Measurements from ENCODE around the gene PER1.
A peak's percentile ranks its signal among the peaks of the same experiment; 100 is the strongest.

The PER1 gene

GRCh38 chr17:8133941-8134340 is 18.3 kb downstream of the PER1 start:
- Histone ChIP-seq H3K9me3 (no peaks in the 10 kb centered on the region), H3K36me3 (no peaks in the 10 kb centered on the region), H3K27ac (no peak overlapping the region), H3K27me3 (peaks cover 12% of the 10 kb centered on the region; the same call in 1 of the 2 replicates), H4K20me1 (no peaks in the 10 kb centered on the region), H3K4me3 (no peak overlapping the region), H3K4me2 (no peak overlapping the region), H3K4me1 (peaks cover 12% of the 10 kb centered on the region), H3K9ac (no peak overlapping the region)
- TF ChIP-seq Cebpa-rat (IDR thresholded peaks at IDR 0.05): no peak

DNA sequence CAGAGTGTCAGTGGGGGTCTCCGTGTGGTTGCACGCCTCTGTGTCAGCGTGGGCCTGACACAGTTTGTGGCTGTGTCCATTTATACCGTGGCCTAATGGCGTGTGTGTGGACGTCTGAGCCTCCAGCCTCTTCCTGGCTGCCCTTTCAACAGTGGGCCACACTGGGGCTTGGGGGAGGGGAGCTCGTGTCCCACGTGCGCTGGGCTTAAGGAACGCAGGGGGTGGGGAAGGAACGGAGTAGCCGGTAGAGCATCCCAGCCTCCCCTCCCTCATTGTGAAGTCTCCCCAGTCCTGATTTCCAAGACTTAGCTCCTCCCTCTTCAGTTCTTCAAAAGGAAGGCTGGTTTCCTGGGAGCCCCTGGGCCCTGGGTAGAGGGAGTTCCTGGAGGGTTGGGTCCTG is 18.8 kb downstream of the PER1 start:
- no peak for TF ChIP-seq Cebpa-rat (IDR thresholded peaks at IDR 0.05)
- no peak overlapping the region for H3K9ac ChIP-seq
- H3K4me1 ChIP-seq: peaks cover 12% of the 10 kb centered on the region
- no peak overlapping the region for H3K4me3 ChIP-seq
- H3K36me3 ChIP-seq: no peaks in the 10 kb centered on the region
- H3K27me3 ChIP-seq: peaks cover 18% of the 10 kb centered on the region; the same call in 1 of the 2 replicates
- no peaks in the 10 kb centered on the region for H3K9me3 ChIP-seq
- no peak overlapping the region for H3K27ac ChIP-seq
- no peaks in the 10 kb centered on the region for H4K20me1 ChIP-seq
- no peak overlapping the region for H3K4me2 ChIP-seq

DNA sequence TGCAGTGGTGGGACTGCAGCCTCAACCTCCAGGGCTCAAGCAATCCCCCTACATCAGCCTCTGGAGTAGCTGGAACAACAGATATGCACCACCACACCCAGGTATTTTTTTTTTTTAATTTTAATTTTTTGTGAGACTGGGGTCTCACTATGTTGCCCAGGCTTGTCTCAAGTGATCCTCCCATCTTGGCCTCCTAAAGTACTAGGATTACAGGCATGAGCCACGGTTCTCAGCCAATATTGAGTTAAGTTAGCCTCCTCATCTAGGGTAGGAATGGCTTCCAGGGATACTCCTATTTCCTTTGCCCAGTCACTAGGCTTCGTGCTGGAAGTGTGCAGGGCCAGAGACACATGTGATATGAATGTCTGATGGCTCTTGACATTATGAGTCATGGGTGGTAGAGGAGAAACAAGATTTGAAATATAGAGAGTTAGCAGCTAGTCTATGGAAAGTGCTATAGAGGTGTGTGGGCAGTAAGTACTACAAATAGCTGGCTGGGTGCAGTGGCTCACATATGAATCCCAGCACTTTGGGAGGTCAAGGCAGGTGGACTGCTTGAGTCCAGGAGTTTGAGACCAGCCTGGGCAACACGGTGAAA is 20.3 kb downstream of the PER1 start:
- Histone ChIP-seq H3K36me3 (no peaks in the 10 kb centered on the region), H4K20me1 (no peaks in the 10 kb centered on the region), H3K9ac (no peak overlapping the region), H3K9me3 (no peaks in the 10 kb centered on the region), H3K4me1 (peaks cover 5% of the 10 kb centered on the region), H3K27ac (no peak overlapping the region), H3K4me2 (no peak overlapping the region), H3K27me3 (peaks cover 32% of the 10 kb centered on the region; the same call in 1 of the 2 replicates), H3K4me3 (no peak overlapping the region)
- TF ChIP-seq Cebpa-rat (IDR thresholded peaks at IDR 0.05): no peak

DNA sequence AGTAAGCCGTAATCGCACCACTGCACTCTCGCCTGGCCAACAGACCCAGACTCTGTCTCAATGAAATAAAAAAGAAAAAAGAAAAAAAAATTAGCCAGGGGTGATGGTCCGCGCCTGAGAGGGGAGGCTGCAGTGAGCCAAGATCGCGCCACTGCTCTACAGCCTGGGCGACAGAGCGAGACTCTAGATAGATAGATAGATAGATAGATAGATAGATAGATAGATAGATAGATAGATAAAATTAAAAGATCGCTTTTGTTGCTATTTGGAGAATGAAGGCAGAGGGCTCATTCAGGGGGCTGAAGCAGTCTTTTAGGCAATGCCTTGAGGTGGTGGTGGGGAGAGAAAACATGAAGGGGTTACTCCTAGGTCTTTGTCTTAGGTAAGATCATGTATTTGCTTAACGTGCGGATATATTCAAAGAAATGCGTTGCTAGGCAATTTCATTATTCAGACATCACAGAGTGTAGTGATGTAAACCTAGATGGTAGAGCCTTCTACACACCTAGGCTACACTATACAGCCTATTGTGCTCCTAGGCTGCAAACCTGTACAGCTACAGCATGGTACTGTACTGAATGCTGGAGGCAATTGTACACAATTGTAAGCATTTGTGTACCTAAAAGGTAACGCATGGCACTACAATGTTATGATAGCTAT is 23.9 kb downstream of the PER1 start:
- peaks cover 60% of the 10 kb centered on the region for H3K27me3 ChIP-seq
- no peaks in the 10 kb centered on the region for H3K9me3 ChIP-seq
- no peak overlapping the region for H3K4me2 ChIP-seq
- H3K4me3 ChIP-seq: no peak overlapping the region
- H3K9ac ChIP-seq: no peak overlapping the region
- H3K4me1 ChIP-seq: peaks cover 31% of the 10 kb centered on the region
- peaks cover 22% of the 10 kb centered on the region for H4K20me1 ChIP-seq
- no peak overlapping the region for H3K27ac ChIP-seq
- no peak for TF ChIP-seq Cebpa-rat (IDR thresholded peaks at IDR 0.05)
- H3K36me3 ChIP-seq: no peaks in the 10 kb centered on the region

GRCh38 chr17:8126491-8127066 is 25.6 kb downstream of the PER1 start:
- peaks cover 40% of the 10 kb centered on the region for H3K4me1 ChIP-seq
- H3K36me3 ChIP-seq: no peaks in the 10 kb centered on the region
- H3K27me3 ChIP-seq: peaks cover 77% of the 10 kb centered on the region
- peak overlapping the region; percentile 73 for H3K9ac ChIP-seq
- TF ChIP-seq Cebpa-rat (IDR thresholded peaks at IDR 0.05): no peak
- no peaks in the 10 kb centered on the region for H3K9me3 ChIP-seq
- H3K27ac ChIP-seq: no peak overlapping the region
- H4K20me1 ChIP-seq: peaks cover 39% of the 10 kb centered on the region
- H3K4me3 ChIP-seq: peak overlapping the region; percentile 71
- H3K4me2 ChIP-seq: peak overlapping the region; percentile 95

DNA sequence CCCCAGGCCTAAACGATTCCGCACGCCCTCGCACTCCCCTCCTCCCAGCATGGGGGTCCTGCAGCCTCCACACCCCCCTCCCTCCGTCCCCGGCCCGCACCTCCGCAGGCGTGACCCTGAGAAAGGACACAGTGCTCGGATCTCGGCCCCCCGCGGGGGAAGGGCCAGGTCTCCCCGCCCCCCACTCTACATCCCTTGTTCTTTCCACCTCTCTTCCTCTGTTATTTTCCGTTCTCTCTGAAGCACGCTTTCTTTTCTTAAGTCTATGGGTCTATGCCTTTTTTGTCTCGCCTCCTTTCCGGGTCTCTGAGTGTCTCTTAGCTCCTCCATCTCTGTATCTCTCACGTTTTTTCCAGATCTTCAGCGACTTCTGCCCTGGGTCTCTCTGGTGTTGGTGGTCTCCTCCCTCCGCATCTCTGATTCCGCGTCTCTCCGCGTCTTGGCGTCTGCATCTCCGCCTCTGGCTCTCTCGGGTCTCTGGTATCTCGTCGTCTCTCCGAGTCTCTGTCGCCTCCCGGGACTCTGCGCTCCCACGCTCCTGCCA is 26.2 kb downstream of the PER1 start:
- H3K36me3 ChIP-seq: no peaks in the 10 kb centered on the region
- 0 out of 2 replicates have a peak overlapping the region, but pooled peaks have one; percentile 26 for H3K27ac ChIP-seq
- peak overlapping the region; percentile 71 for H3K4me3 ChIP-seq
- H3K27me3 ChIP-seq: peaks cover 83% of the 10 kb centered on the region
- peaks cover 42% of the 10 kb centered on the region for H3K4me1 ChIP-seq
- peak overlapping the region; percentile 70 for H3K9ac ChIP-seq
- H3K4me2 ChIP-seq: peak overlapping the region; percentile 95
- no peaks in the 10 kb centered on the region for H3K9me3 ChIP-seq
- no peak for TF ChIP-seq Cebpa-rat (IDR thresholded peaks at IDR 0.05)
- H4K20me1 ChIP-seq: peaks cover 42% of the 10 kb centered on the region

DNA sequence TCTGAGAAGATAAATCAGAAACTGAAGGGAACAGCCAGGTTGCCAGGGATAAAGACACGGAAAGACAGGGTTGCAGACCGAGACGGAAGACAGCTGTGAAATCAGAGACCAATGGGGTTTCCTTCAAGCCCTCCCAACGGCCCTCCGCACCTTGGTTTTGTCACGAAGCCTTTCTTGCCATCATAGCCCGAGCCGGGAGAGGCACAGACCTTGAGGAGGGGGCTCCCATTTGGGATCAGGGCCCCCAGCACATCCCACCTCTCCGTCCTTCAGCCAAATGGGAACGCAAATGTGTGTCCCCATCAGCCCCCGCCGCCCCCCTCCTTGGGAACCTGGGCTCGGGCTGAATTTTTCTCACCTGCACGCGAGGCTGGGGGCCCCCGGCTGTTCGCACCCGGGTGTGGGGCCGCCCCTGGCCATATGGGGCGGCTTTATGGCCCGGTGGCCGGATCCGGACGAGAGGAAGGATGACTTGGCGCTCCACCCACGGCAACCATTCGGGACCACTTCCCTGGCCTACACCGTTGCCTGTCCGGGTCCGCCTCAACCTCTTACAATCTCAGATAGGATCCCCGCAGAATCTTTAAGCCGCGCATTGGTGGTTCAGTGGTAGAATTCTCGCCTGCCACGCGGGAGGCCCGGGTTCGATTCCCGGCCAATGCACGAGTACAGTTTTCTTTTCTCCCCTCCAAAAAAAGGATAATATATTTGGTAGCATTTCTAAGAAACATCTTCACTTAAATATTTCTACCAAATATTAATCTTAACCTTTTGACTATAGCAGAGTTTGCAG is 26.9 kb downstream of the PER1 start:
- Histone ChIP-seq H4K20me1 (peaks cover 48% of the 10 kb centered on the region), H3K27me3 (peaks cover 89% of the 10 kb centered on the region), H3K36me3 (no peaks in the 10 kb centered on the region), H3K4me3 (peak overlapping the region; percentile 71), H3K4me1 (peaks cover 49% of the 10 kb centered on the region), H3K27ac (no peak overlapping the region), H3K4me2 (peak overlapping the region; percentile 95), H3K9me3 (no peaks in the 10 kb centered on the region), H3K9ac (peak overlapping the region; percentile 70)
- TF ChIP-seq Cebpa-rat (IDR thresholded peaks at IDR 0.05): no peak

DNA sequence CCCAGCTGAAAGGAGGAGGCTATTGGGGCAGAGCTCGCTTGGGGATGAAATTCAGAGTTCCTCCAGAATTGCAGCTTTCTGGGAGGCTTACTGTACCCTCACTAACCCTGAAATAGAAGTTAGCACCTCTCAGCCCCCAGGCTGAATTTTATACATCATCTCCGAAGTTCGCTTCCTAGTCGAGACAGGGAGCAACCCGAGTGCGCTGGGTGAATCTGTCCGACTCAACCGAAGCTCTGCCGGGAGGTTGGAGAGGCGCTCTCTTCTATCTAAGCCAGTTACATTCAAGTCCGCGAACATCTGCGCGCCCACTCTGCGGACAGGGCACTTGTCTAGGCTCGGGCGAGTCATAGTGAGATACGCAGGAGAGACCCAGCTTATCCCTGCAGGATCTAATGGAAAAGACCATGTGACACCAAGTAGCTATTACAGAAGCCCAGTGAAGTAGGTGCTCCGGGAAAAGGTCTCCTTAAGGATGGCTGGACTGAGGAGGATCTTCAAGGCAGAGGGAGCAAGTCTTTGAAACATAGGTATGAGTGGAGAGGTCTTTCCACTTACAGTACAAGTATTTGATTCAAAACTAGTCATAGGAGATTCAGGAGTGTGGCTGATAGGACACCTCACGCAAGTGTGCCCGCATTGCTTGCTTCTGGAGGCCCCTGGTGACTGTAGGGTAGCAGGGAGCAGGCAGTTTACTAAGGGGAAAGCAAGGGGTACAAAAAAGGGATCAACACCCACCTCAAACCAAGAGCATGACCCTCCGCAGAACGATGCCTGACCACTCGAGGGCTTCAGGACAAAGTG is 27.7 kb downstream of the PER1 start:
- no peaks in the 10 kb centered on the region for H3K9me3 ChIP-seq
- no peak overlapping the region for H3K27ac ChIP-seq
- H3K9ac ChIP-seq: peak overlapping the region; percentile 63; the same call in 1 of the 2 replicates
- H4K20me1 ChIP-seq: peaks cover 54% of the 10 kb centered on the region
- peaks cover 83% of the 10 kb centered on the region for H3K27me3 ChIP-seq
- no peaks in the 10 kb centered on the region for H3K36me3 ChIP-seq
- TF ChIP-seq Cebpa-rat (IDR thresholded peaks at IDR 0.05): no peak
- peak overlapping the region; percentile 71 for H3K4me3 ChIP-seq
- H3K4me1 ChIP-seq: peaks cover 50% of the 10 kb centered on the region
- H3K4me2 ChIP-seq: peak overlapping the region; percentile 95
